Stimulated activated naive CD8-positive, alpha-beta T cell treated with anti-CD3 and anti-CD28 coated beads, Interleukin-15, amount 100 ng/mL, for 72 hours (primary cell): ENCODE measurements around the gene CCL19.

ENCODE experiments used
- ATAC-seq: fragments of 150-1000 bp; cut with Tn5 transposase; 2 replicates; pipeline ENCODE4 v1.10.0; 2021; ENCODE audit warnings: mild to moderate bottlenecking, moderate library complexity
- DNase-seq, 2 donors: peaks; one replicate each; pipeline ENCODE4 v3.0.0; 2021 to 2022
- H3K27ac Mint-ChIP-seq, 2 donors: one replicate each; pipeline ENCODE4 v1.8.0; 2022; ENCODE audit warnings: mild to moderate bottlenecking in 2 of 2, mixed read lengths in 2 of 2, moderate library complexity in 2 of 2
- H3K27me3 Mint-ChIP-seq: one replicate; pipeline ENCODE4 v1.8.0; 2022; ENCODE audit warnings: mixed read lengths
- H3K4me1 Mint-ChIP-seq: one replicate; pipeline ENCODE4 v1.8.0; 2022; ENCODE audit warnings: mild to moderate bottlenecking, mixed read lengths
- H3K4me3 Mint-ChIP-seq, 2 donors: one replicate each; pipeline ENCODE4 v1.8.0; 2022; ENCODE audit warnings: mild to moderate bottlenecking in 2 of 2, mixed read lengths in 2 of 2, moderate library complexity in 1 of 2
- H3K9me3 Mint-ChIP-seq, 2 donors: one replicate each; pipeline ENCODE4 v1.8.0; 2022; ENCODE audit warnings: mixed read lengths in 2 of 2

The CCL19 gene

GRCh38 chr9:34684816-34685215, 6.3 kb downstream of the CCL19 start:
- Mint-ChIP-seq H3K27ac (no peak overlapping the region), H3K4me3 (no peak overlapping the region), H3K9me3 (no peaks in the 10 kb centered on the region)

GRCh38 chr9:34684145-34684544, 6.9 kb downstream of the CCL19 start:
- ATAC-seq (peak; percentile 69), DNase-seq (no peak)
- Mint-ChIP-seq H3K27me3 (no peaks in the 10 kb centered on the region), H3K27ac (peak overlapping the region in 1 of 2 donors; percentile 14), H3K4me3 (no peak overlapping the region), H3K4me1 (peaks cover 11% of the 10 kb centered on the region), H3K9me3 (no peaks in the 10 kb centered on the region)

More at GRCh38 chr9:34684816-34685215, 6.3 kb downstream of the CCL19 start:
- no peaks in the 10 kb centered on the region for H3K27me3 Mint-ChIP-seq
- H3K4me1 Mint-ChIP-seq, result peaks cover 11% of the 10 kb centered on the region
- no peak for DNase-seq
- no peak for ATAC-seq

GRCh38 chr9:34675869-34676268, 15.2 kb downstream of the CCL19 start:
- peak overlapping the region in 1 of 2 donors; percentile 32 for H3K27ac Mint-ChIP-seq
- ATAC-seq (no peak), DNase-seq (no peak)
- no peak overlapping the region for H3K4me3 Mint-ChIP-seq
- H3K9me3 Mint-ChIP-seq, result no peaks in the 10 kb centered on the region
- no peaks in the 10 kb centered on the region for H3K27me3 Mint-ChIP-seq
- H3K4me1 Mint-ChIP-seq, result no peaks in the 10 kb centered on the region

GRCh38 chr9:34675048-34675714, 15.9 kb downstream of the CCL19 start:
- H3K9me3 Mint-ChIP-seq, result no peaks in the 10 kb centered on the region
- ATAC-seq (peak; percentile 78), DNase-seq (peak; percentile 47 to 52)
- H3K27ac Mint-ChIP-seq, result peak overlapping the region in 1 of 2 donors; percentile 50
- no peak overlapping the region for H3K4me3 Mint-ChIP-seq
- no peaks in the 10 kb centered on the region for H3K4me1 Mint-ChIP-seq
- H3K27me3 Mint-ChIP-seq, result no peaks in the 10 kb centered on the region

- no peak for ATAC-seq
- H3K27me3 Mint-ChIP-seq, result no peaks in the 10 kb centered on the region
- H3K9me3 Mint-ChIP-seq, result peaks cover under 1 to 6% of the 10 kb centered on the region in 2 donors
- peak overlapping the region in 1 of 2 donors; percentile 1 for H3K27ac Mint-ChIP-seq
- no peak for DNase-seq
- no peak overlapping the region for H3K4me3 Mint-ChIP-seq
- H3K4me1 Mint-ChIP-seq, result no peaks in the 10 kb centered on the region
Observed at GRCh38 chr9:34674440-34674839, 16.6 kb downstream of the CCL19 start.

GRCh38 chr9:34671307-34671706, 19.8 kb downstream of the CCL19 start:
- Mint-ChIP-seq H3K4me1 (peaks cover 8% of the 10 kb centered on the region), H3K9me3 (peaks cover 6 to 13% of the 10 kb centered on the region in 2 donors), H3K4me3 (no peak overlapping the region), H3K27ac (no peak overlapping the region), H3K27me3 (no peaks in the 10 kb centered on the region)
- DNase-seq (no peak), ATAC-seq (no peak)

- DNase-seq, result no peak
- H3K27me3 Mint-ChIP-seq, result no peaks in the 10 kb centered on the region
- H3K27ac Mint-ChIP-seq, result no peak overlapping the region
- peaks cover 6 to 13% of the 10 kb centered on the region in 2 donors for H3K9me3 Mint-ChIP-seq
- H3K4me3 Mint-ChIP-seq, result no peak overlapping the region
- H3K4me1 Mint-ChIP-seq, result peaks cover 17% of the 10 kb centered on the region
- no peak for ATAC-seq
Observed at GRCh38 chr9:34669809-34670562, 21.1 kb downstream of the CCL19 start.

- peak overlapping the region; percentile 86 to 89 for H3K27ac Mint-ChIP-seq
- H3K27me3 Mint-ChIP-seq, result no peaks in the 10 kb centered on the region
- H3K4me3 Mint-ChIP-seq, result peak overlapping the region; percentile 85 to 90
- H3K4me1 Mint-ChIP-seq, result peaks cover 48% of the 10 kb centered on the region
- peaks cover 6 to 13% of the 10 kb centered on the region in 2 donors for H3K9me3 Mint-ChIP-seq
- peak; percentile 80 to 88 for DNase-seq
- ATAC-seq, result peak; percentile 84
Observed at GRCh38 chr9:34665381-34666250, 25.5 kb downstream of the CCL19 start.

- H3K4me1 Mint-ChIP-seq, result peaks cover 48% of the 10 kb centered on the region
- H3K9me3 Mint-ChIP-seq, result peaks cover 6 to 12% of the 10 kb centered on the region in 2 donors
- H3K27me3 Mint-ChIP-seq, result no peaks in the 10 kb centered on the region
- no peak overlapping the region for H3K27ac Mint-ChIP-seq
- no peak for ATAC-seq
- H3K4me3 Mint-ChIP-seq, result peak overlapping the region; percentile 85 to 90
- no peak for DNase-seq
Observed at GRCh38 chr9:34665067-34665380, 26.1 kb downstream of the CCL19 start.

GRCh38 chr9:34664281-34665066, 26.6 kb downstream of the CCL19 start:
- Mint-ChIP-seq H3K4me1 (peaks cover 48% of the 10 kb centered on the region), H3K27ac (peak overlapping the region in 1 of 2 donors; percentile 68), H3K4me3 (peak overlapping the region; percentile 85 to 90)

GRCh38 chr9:34663303-34663605, 27.8 kb downstream of the CCL19 start:
- no peaks in the 10 kb centered on the region for H3K27me3 Mint-ChIP-seq

More at GRCh38 chr9:34664281-34665066, 26.6 kb downstream of the CCL19 start:
- H3K27me3 Mint-ChIP-seq, result no peaks in the 10 kb centered on the region
- DNase-seq, result peak; percentile 73
- peaks cover 5 to 7% of the 10 kb centered on the region in 2 donors for H3K9me3 Mint-ChIP-seq
- ATAC-seq, result peak; percentile 72

GRCh38 chr9:34662526-34663302, 28.4 kb downstream of the CCL19 start, which contains the start of gene CCL27:
CCL27 (minus strand) TSS chr9:34662657; CDS start chr9:34662633, 24 bp downstream.
- peaks cover 48% of the 10 kb centered on the region for H3K4me1 Mint-ChIP-seq
- H3K9me3 Mint-ChIP-seq, result no peaks in the 10 kb centered on the region
- H3K4me3 Mint-ChIP-seq, result peak within 1 kb of the TSS in 1 of 2 donors; percentile 15
- ATAC-seq (no peak), DNase-seq (no peak)
- H3K27ac Mint-ChIP-seq, result peak within 1 kb of the TSS in 1 of 2 donors; percentile 30
- H3K27me3 Mint-ChIP-seq, result no peaks in the 10 kb centered on the region

More at GRCh38 chr9:34663303-34663605, 27.8 kb downstream of the CCL19 start:
- Mint-ChIP-seq H3K27ac (no peak overlapping the region), H3K4me1 (peaks cover 48% of the 10 kb centered on the region), H3K9me3 (no peaks in the 10 kb centered on the region), H3K4me3 (no peak overlapping the region)
- ATAC-seq (no peak), DNase-seq (no peak)

GRCh38 chr9:34659592-34660253, 31.4 kb downstream of the CCL19 start:
- Mint-ChIP-seq H3K9me3 (no peaks in the 10 kb centered on the region), H3K4me3 (no peak overlapping the region), H3K27me3 (no peaks in the 10 kb centered on the region), H3K4me1 (peaks cover 29% of the 10 kb centered on the region), H3K27ac (no peak overlapping the region)
- ATAC-seq (no peak), DNase-seq (no peak)

GRCh38 chr9:34658461-34658860, 32.6 kb downstream of the CCL19 start:
- H3K4me1 Mint-ChIP-seq, result peaks cover 16% of the 10 kb centered on the region
- no peak overlapping the region for H3K4me3 Mint-ChIP-seq
- DNase-seq (no peak), ATAC-seq (no peak)
- no peak overlapping the region for H3K27ac Mint-ChIP-seq
- no peaks in the 10 kb centered on the region for H3K9me3 Mint-ChIP-seq
- no peaks in the 10 kb centered on the region for H3K27me3 Mint-ChIP-seq
